Loucy (cell line): Measurements from ENCODE around the gene AKAP13.

Source experiments
- CTCF ChIP-seq: fragments of 200-600 bp; sonication (generic); conservative IDR thresholded peaks from 2 replicates; pipeline ENCODE4 v1.5.1; 2014; ENCODE audit warnings: mild to moderate bottlenecking, antibody characterized with exemption, low read length
- EZH2phosphoT487 ChIP-seq: fragments of 200-600 bp; IDR thresholded peaks from 2 replicates; pipeline ENCODE4 v1.6.1; 2018; ENCODE audit warnings: antibody characterized with exemption, mild to moderate bottlenecking, moderate library complexity, borderline replicate concordance

- TF ChIP-seq CTCF = no peak
- no peak for TF ChIP-seq EZH2phosphoT487
Measured at GRCh38 chr15:85354461-85354860, 25.9 kb upstream of the AKAP13 start.
